HG03066 (cell line): ENCODE results near the gene EXOSC2.

Experiments
- ATAC-seq: cut with Tn5 transposase; IDR thresholded peaks from one replicate; pipeline ENCODE4 v1.9.1; 2021; ENCODE audit warnings: low read depth; ENCODE audit not compliant: unreplicated experiment

Gene EXOSC2

DNA sequence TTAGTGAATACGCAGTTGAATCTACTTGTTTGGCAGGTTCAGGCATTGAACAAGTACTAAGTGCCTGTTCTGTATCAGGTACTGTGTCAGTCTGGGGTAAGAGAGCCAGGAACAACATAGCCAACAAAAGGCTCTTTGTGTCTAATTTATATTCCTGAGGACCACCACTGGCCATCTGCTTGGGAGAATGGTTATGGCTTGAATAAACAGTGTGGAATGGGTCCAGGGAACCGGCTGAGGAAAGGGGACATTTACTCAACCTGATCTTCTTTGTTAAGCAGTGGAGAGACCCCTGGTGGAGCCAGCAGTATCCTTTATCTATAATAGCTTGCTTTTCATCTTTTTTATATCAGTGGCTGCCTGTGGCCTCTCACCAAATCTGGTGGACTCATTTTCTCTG lies 38.6 kb downstream of the EXOSC2 start:
- ATAC-seq, result no peak

DNA sequence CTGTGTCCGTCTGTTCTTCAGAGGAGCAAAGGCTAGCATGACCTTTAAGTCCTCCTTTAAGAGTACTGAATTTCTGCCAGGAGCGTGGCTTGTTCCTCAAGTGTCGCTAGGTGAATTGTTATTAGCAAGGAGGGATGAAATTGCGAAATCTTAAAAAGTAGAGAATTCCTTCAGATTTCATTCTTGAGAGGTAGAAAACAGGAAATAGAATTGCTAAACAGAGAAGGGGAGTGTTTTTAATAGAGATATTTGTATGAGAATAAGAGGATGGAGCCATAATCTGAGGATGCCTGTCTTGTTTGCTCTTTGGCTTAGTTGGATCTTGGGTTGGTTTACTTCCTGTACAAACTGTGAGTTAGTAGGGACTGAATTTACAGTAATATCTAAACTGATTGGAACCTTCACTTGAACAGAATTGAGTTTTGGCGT lies 39.2 kb downstream of the EXOSC2 start:
- ATAC-seq, result no peak

GRCh38 chr9:130735566-130735965 lies 42.0 kb downstream of the EXOSC2 start:
- ATAC-seq, result no peak

GRCh38 chr9:130736834-130737233 lies 43.3 kb downstream of the EXOSC2 start:
- ATAC-seq, result no peak

GRCh38 chr9:130738281-130738680 lies 44.7 kb downstream of the EXOSC2 start:
- no peak for ATAC-seq

DNA sequence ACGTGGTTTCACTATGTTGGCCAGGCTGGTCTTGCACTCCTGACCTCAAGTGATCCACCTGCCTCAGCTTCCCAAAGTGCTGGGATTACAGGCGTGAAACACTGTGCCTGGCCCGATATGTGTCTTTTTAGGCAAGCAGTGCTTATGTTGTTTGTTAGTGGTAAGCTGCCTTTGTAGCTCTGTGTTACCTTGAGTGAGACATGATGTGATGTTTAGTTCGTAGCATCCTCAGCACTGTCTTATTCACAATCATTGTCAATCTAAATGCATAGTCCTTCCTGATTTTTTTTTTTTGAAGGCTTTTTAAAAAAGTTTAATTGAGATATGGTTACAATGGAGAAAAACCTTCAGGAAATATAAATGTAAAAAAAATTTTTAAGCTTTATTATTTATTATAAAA lies 45.5 kb downstream of the EXOSC2 start:
- no peak for ATAC-seq

DNA sequence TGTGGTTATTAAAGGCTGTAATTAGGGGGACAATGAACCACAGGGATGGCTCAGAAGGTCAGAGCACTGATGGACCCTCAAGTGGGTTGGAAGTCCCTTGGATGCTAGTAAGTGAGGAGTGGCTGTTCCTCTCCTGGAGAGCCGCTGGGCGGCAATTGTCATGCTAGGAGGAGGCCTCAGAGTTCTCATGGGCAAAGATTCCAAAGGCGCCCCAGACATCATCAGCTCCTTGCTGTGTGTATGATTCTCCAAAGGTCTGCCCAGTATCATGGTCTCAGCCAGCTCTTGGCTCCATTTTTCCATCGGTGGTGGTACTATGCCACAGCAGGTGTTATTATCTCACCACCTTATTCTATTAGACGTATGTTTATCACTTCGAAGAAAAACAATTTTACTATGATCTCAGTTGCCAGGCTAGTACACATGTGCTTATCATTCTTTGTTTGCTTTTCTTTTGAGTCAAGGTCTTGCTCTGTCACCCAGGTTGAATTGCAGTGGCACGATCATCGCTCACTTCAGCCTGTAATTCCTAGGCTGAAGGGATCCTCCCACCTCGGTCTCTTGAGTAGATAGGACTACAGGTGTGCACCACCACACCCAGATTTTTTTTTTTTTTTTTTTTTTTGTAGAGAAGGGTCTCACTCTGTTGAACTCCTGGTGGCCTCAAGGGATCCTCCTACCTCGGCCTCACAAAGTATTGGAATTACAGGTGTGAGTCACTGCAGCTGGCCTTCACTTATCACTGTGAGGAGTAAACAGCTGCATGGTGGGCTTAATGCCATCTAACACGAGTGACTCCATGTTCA lies 46.8 kb downstream of the EXOSC2 start:
- no peak for ATAC-seq

DNA sequence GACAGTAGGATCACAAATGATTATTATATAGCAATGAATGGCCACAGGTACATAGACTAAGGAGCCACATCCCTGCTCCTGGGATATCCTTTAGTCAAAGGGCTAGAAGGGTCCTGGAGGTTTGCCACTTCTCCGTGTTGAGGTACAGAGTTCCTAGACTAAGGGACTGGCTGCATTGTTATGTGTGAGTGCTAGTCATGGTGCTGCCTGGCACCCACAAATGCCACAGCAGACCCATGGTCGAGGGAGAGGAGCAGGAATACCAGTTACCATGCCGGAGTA lies 47.4 kb downstream of the EXOSC2 start:
- no peak for ATAC-seq

DNA sequence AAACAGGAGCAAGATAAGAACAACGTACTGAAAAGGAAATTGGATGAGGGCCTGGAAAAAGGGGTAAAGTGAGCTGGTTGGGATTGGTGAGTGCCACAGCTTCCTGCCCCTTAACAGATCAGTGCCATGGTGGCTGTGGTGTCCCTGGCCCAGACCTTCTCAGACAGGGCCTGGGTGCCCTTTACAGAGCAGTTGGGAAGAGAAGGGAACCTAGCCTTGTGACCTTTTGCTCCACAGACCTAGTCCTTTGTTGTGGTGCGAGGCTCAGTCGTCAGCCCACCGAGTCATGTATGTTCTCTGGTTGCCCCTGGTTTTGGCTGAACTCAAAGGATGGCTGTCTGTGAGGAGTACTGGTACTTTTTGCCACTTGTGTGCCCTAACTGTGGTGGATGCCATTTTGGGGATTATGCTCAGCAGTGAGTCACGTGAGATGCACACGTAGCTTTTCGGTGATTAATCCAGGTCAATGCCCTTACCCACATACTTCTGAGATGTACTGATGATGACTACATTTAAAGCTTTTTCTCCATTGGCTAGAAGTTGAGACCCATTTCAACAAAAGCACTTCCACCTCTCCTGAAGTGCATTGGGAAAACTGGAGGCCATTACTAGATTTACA lies 48.4 kb downstream of the EXOSC2 start:
- no peak for ATAC-seq

GRCh38 chr9:130743656-130744055 lies 50.1 kb downstream of the EXOSC2 start:
- no peak for ATAC-seq

- ATAC-seq, result no peak
Measured at GRCh38 chr9:130745210-130745800, 51.7 kb downstream of the EXOSC2 start.

DNA sequence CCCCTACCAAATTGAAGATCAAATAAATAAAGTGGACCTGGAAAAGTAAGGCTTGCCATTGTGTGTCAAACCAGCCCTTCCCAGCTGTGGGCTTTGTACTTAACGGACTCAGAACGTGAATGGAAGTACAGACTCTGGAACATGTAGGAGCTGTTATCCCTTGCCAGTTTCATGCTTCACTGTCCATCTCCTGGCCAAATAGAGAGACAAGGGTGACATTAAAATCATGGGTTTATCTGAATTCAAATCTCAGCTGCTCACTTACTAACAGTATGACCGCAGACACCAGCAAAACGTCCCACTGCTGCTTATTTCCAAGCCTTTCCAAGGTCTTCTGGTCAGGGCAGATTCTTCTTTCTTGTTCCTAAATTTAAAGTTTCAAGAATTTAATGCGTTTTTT lies 52.2 kb downstream of the EXOSC2 start:
- ATAC-seq, result no peak

DNA sequence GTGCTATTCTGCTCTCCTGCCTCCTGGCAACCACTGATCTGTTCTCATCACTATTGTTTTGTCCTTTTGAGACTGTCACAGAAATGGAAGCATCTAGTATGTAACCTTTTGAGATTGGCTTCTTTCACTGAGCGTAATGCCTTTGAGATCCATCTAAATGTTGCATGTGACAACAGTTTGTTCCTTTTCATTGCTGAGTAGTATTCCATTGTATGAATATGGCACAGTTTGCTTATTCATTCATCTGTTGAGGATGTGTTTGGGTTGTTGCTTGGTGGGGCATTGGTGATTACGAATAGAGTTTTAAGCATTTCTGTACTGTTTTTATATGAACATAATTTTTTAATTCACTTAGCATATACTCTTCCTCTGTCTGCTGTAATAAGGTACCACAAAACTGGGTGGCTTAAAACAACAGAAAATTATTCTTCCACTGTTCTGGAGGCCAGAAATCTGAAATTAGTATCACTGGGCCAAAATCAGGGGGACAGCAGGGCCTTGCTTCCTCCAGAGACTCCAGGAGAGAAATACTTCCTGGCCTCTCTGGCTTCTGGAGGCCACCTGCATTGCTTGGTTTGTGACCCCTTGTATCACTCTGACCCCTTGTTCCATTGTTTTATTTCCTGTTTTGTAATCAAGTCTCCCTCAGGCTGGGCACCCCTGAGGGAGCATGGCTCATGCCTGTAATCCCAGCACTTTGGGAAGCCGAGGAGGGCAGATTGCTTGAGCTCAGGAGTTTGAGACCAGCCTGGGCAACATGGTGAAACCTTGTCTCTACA lies 53.0 kb downstream of the EXOSC2 start:
- no peak for ATAC-seq

DNA sequence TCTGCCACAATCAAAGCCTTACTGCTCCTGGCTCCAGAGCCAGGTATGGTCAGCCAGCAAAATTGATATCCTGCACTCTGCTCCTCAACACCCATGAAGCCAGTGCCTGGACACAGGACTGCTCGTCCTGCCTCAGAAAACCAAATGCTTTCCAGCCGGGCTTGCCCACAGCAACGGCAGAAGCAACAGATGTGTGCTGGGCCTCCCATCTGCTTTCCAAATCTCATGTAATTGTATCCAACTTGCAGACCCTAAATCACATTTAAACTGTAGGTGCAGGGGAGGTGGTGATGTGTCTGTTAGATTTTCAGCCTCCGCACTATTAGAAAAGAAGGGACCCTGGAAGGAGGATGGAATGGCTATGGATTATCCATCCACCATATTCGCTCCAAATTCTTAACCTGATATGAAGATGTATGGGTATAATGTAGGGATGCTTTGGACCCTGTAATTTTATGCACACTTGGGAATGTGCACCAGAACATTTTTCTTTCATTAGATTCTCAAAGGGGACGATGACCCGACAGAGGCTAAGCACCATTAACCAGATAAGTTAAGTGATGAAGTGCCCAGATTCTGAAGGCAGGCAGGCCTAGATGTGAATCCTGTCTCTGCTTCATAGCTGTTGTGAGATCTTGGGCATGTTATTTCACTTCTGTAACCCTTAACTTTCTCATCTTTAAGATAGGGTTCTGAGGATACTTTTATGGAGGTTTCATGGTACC lies 58.2 kb downstream of the EXOSC2 start:
- no peak for ATAC-seq
